Type B pancreatic cell (in vitro differentiated cells): Measurements from ENCODE around the gene MT2A. TPM values are rescaled to one million over a fixed set of nuclear protein-coding genes. Genes with fewer than 3 reads are reported as not detected.

Experiments used
- DNase-seq: peaks from one replicate; pipeline ENCODE4 v3.0.0; 2021; ENCODE audit warnings: mixed read lengths; ENCODE audit not compliant: unreplicated experiment; ENCODE audit errors: extremely low spot score
- H3K27ac Mint-ChIP-seq: 2 replicates; pipeline ENCODE4 v1.8.0; 2021; ENCODE audit warnings: mild to moderate bottlenecking, mixed read lengths
- H3K27me3 Mint-ChIP-seq: 2 replicates; pipeline ENCODE4 v1.8.0; 2021; ENCODE audit warnings: mixed read lengths
- H3K36me3 Mint-ChIP-seq: 2 replicates; pipeline ENCODE4 v1.8.0; 2021; ENCODE audit warnings: mixed read lengths
- H3K4me1 Mint-ChIP-seq: one replicate; pipeline ENCODE4 v1.8.0; 2021; ENCODE audit warnings: mixed read lengths; ENCODE audit not compliant: unreplicated experiment
- H3K4me3 Mint-ChIP-seq: 2 replicates; pipeline ENCODE4 v1.8.0; 2021; ENCODE audit warnings: mild to moderate bottlenecking, mixed read lengths
- H3K9me3 Mint-ChIP-seq: 2 replicates; pipeline ENCODE4 v1.8.0; 2021; ENCODE audit warnings: mixed read lengths
- total RNA-seq: library from RNA; stranded (reverse); gene quantifications from 2 replicates; pipeline ENCODE4 v1.2.1, GENCODE V29; 2021; ENCODE audit warnings: low replicate concordance
- TF ChIP-seq, protein P1 (sequence below): fragments of 200-600 bp; sonication (generic); conservative IDR thresholded peaks from 2 replicates; pipeline ENCODE4 v1.5.0; 2021; ENCODE audit warnings: antibody characterized with exemption, mild to moderate bottlenecking

MT2A gene
- total RNA-seq, 1 donor from 2014 or later: 18.2 TPM

DNA sequence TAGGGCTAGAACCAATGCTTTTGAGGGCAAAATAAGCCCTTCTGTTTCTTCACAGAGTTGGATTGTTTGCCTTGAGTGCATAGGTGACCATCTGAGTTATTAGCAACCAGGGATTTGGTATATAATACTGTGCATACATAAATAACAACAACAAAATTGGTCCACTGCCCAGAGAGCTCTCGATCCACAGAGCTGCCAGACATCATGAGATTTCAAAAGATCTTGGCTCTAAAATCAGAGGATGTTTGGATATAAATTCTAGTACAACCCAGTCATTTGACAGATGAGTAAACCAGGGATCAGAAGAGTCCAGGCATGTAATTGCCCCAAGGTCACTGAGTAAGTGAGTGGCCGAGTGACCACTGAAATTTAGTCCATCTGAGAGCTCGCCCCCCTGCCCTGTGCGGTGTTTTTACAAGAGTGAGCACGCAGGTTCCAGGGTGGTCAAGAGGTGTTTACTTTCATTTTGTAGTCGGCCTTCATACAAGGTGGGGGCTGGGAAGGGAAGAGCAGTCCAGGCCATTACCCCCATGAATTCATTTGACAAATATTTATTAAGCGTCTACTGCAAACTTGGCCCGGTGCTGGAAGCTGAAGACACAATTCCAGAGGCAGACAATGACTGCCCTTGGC is 1.8 kb upstream of the MT2A start:
- Mint-ChIP-seq H3K4me3 (peak overlapping the region; percentile 27), H3K4me1 (peaks cover 40% of the 10 kb centered on the region), H3K9me3 (no peaks in the 10 kb centered on the region), H3K27me3 (peaks cover 44% of the 10 kb centered on the region), H3K27ac (no peak overlapping the region), H3K36me3 (no peaks in the 10 kb centered on the region)
- TF ChIP-seq, protein P1, sequence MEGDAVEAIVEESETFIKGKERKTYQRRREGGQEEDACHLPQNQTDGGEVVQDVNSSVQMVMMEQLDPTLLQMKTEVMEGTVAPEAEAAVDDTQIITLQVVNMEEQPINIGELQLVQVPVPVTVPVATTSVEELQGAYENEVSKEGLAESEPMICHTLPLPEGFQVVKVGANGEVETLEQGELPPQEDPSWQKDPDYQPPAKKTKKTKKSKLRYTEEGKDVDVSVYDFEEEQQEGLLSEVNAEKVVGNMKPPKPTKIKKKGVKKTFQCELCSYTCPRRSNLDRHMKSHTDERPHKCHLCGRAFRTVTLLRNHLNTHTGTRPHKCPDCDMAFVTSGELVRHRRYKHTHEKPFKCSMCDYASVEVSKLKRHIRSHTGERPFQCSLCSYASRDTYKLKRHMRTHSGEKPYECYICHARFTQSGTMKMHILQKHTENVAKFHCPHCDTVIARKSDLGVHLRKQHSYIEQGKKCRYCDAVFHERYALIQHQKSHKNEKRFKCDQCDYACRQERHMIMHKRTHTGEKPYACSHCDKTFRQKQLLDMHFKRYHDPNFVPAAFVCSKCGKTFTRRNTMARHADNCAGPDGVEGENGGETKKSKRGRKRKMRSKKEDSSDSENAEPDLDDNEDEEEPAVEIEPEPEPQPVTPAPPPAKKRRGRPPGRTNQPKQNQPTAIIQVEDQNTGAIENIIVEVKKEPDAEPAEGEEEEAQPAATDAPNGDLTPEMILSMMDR: no peak
- DNase-seq: no peak

DNA sequence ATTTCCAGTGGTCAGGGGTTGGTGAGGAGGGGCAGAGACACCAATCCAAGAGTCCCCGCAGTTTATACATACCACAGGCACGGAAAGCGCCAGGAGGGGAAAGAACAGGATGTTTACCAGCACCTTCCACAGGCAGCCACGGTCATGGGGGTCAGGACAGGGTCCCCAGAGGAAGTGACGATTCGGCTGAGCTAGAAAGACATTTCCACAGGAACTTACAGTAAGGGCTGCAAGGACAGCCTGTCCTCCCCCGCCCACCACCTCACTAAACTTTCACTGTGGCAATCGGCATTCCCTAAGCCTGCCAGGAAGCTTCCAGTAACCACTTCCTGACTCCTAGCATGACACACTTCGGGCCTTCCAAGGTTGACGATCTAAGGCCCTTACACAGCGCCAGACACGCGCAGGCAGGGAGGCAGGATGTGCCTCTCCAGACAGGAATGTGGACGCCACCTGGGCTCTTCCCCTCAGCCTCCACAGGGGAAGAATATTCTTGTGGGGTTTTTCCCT is 1.2 kb upstream of the MT2A start:
- no peak for DNase-seq
- TF ChIP-seq, protein P1: no peak
- Mint-ChIP-seq H3K27ac (peak overlapping the region; percentile 49), H3K4me3 (peak overlapping the region; percentile 27), H3K27me3 (peaks cover 38% of the 10 kb centered on the region), H3K9me3 (no peaks in the 10 kb centered on the region), H3K36me3 (no peaks in the 10 kb centered on the region), H3K4me1 (peaks cover 40% of the 10 kb centered on the region)

DNA sequence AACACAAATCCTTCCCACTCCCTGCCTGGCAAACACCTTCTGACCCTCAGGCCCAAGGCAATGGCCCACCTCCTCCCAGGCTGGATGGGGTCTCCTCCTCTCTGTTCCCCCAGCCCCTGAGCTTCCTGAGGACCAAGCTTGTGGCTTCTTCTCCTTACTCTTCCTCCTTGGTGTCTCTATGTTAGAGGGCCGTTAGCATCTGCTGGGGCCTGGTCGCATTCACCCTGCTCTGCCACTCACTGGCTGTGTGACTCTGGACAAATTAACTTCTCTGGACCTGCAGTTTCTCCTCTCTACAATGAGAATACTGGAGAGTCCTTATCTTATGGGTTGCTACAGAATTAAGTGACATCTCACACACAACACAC is 725 bp upstream of the MT2A start:
- Mint-ChIP-seq H3K27me3 (peaks cover 39% of the 10 kb centered on the region), H3K36me3 (no peaks in the 10 kb centered on the region), H3K27ac (peak overlapping the region; percentile 49), H3K4me1 (peaks cover 40% of the 10 kb centered on the region), H3K4me3 (peak overlapping the region; percentile 62), H3K9me3 (no peaks in the 10 kb centered on the region)
- no peak for DNase-seq
- TF ChIP-seq, protein P1: no peak

DNA sequence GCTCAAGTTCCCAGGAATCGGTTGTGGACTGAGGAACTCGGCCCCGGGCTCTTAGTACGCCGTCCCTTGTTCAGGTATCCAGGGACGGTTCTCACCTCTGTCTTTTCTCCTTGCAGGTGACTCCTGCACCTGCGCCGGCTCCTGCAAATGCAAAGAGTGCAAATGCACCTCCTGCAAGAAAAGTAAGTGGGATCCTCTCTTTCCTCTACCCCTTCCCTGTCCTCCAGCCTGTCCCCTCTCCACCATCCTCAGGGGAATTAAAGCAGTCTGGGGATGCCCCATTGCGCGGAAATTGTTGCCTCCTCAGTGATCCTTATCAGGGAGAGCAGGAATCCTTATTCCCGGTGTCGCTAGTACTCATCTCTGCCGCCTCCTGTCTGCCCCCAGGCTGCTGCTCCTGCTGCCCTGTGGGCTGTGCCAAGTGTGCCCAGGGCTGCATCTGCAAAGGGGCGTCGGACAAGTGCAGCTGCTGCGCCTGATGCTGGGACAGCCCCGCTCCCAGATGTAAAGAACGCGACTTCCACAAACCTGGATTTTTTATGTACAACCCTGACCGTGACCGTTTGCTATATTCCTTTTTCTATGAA is 585 bp downstream of the MT2A start:
- H3K9me3 Mint-ChIP-seq: no peaks in the 10 kb centered on the region
- TF ChIP-seq, protein P1: no peak
- peaks cover 42% of the 10 kb centered on the region for H3K27me3 Mint-ChIP-seq
- peaks cover 40% of the 10 kb centered on the region for H3K4me1 Mint-ChIP-seq
- DNase-seq: no peak
- H3K27ac Mint-ChIP-seq: peak overlapping the region; percentile 62
- H3K4me3 Mint-ChIP-seq: peak overlapping the region; percentile 86
- H3K36me3 Mint-ChIP-seq: no peaks in the 10 kb centered on the region

DNA sequence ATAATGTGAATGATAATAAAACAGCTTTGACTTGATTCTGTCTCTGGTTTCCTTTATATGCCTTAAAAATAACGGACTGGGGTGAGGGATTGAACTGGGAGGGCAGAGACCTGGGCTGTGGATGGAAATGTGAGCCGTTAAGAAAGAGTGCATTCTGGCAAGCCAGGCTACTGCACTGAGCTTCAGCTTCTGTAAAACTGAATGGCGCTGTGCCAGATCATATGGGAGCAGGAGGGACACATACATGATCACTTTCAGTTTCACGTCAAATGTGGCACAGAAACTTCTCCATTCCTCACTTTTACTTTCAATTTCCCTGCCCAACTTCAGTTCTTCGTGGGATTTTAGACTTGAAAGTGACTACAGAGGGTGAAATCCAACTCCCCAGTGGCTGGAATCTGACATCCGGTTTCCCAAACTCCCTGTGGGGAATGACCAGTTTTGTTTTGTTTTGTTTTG is 1.1 kb downstream of the MT2A start:
- Mint-ChIP-seq H3K4me3 (peak overlapping the region; percentile 86), H3K27ac (peak overlapping the region; percentile 62), H3K36me3 (no peaks in the 10 kb centered on the region), H3K4me1 (peaks cover 40% of the 10 kb centered on the region), H3K9me3 (no peaks in the 10 kb centered on the region), H3K27me3 (peaks cover 47% of the 10 kb centered on the region)
- DNase-seq: no peak
- TF ChIP-seq, protein P1: peak; percentile 29
